IMR-90 (cell line): ENCODE measurements around the gene EXOC6B. TPM values are rescaled to one million over a fixed set of nuclear protein-coding genes. Genes with fewer than 3 reads are reported as not detected.

Source experiments
- ATAC-seq: fragments of 200-7000 bp; cut with Tn5 transposase; 2 replicates; pipeline ENCODE4 v1.9.1; 2020; ENCODE audit warnings: low read depth, mild to moderate bottlenecking, moderate library complexity
- BruUV-seq: library from RNA; stranded (reverse); fragments of 400-500 nt; replicated peaks from 2 replicates; lab custom pipeline; 2021; lab: Mats Ljungman, UMichigan
- CTCF ChIA-PET: fragments of 300-600 bp; formaldehyde crosslinking; extraction: SDS; loops from one replicate; lab custom pipeline; 2021; ENCODE audit warnings: antibody characterized with exemption; lab: Yijun Ruan, JAX
- POLR2A ChIA-PET: fragments of 300-600 bp; sonication (Branson Sonifier 250); formaldehyde crosslinking; loops from one replicate; lab custom pipeline; 2022; ENCODE audit warnings: antibody characterized with exemption; ENCODE audit not compliant: unreplicated experiment; lab: Charles Lee
- DNase-seq: peaks from one replicate; pipeline ENCODE4 v3.0.0; 2013
- H2AFZ ChIP-seq: replicated peaks from 2 replicates; pipeline ENCODE3; 2013; ENCODE audit warnings: low read length, mild to moderate bottlenecking; ENCODE audit not compliant: poor library complexity
- H2AK5ac ChIP-seq: 2 replicates; pipeline ENCODE4 v1.6.1; 2013; ENCODE audit warnings: low read depth, low read length, inconsistent platforms
- H2AK9ac ChIP-seq: replicated peaks from 2 replicates; pipeline ENCODE3; 2013; ENCODE audit warnings: mild to moderate bottlenecking, low read depth, low read length, moderate library complexity; ENCODE audit not compliant: poor library complexity
- H2BK120ac ChIP-seq: 2 replicates; pipeline ENCODE4 v1.6.1; 2013; ENCODE audit warnings: low read depth, low read length, inconsistent platforms
- H2BK15ac ChIP-seq: 3 replicates; pipeline ENCODE4 v1.6.1; 2013; ENCODE audit warnings: low read depth, low read length, inconsistent platforms
- H2BK20ac ChIP-seq: 2 replicates; pipeline ENCODE4 v1.6.1; 2013; ENCODE audit warnings: low read depth, mild to moderate bottlenecking, inconsistent platforms, low read length, moderate library complexity
- H2BK5ac ChIP-seq: 2 replicates; pipeline ENCODE4 v1.6.1; 2013; ENCODE audit warnings: mild to moderate bottlenecking, low read depth, low read length, inconsistent platforms; ENCODE audit not compliant: poor library complexity, severe bottlenecking
- H3K14ac ChIP-seq: replicated peaks from 2 replicates; pipeline ENCODE4 v1.6.1; 2013; ENCODE audit warnings: low read depth, low read length, inconsistent platforms
- H3K18ac ChIP-seq: 2 replicates; pipeline ENCODE4 v1.6.1; 2013; ENCODE audit warnings: low read depth, low read length, control low read depth
- H3K23ac ChIP-seq: 2 replicates; pipeline ENCODE4 v1.6.1; 2013; ENCODE audit warnings: low read depth, low read length, inconsistent platforms
- H3K27ac ChIP-seq: 2 replicates; pipeline ENCODE4 v1.5.1; 2013; ENCODE audit warnings: mild to moderate bottlenecking, control low read depth, low read length; ENCODE audit not compliant: insufficient read depth
- H3K27me3 ChIP-seq: 2 replicates; pipeline ENCODE4 v1.6.1; 2013; ENCODE audit warnings: low read length; ENCODE audit not compliant: control insufficient read depth, insufficient read depth
- H3K36me3 ChIP-seq: 2 replicates; pipeline ENCODE4 v1.6.1; 2013; ENCODE audit warnings: low read length, mixed read lengths; ENCODE audit not compliant: control insufficient read depth, insufficient read depth
- H3K4ac ChIP-seq: 2 replicates; pipeline ENCODE4 v1.6.1; 2013; ENCODE audit warnings: low read depth, low read length, inconsistent platforms
- H3K4me1 ChIP-seq: 2 replicates; pipeline ENCODE4 v1.6.1; 2013; ENCODE audit warnings: low read length, mixed read lengths; ENCODE audit not compliant: control insufficient read depth, insufficient read depth
- H3K4me2 ChIP-seq: 2 replicates; pipeline ENCODE4 v1.6.1; 2013; ENCODE audit warnings: low read depth, mild to moderate bottlenecking, control low read depth, low read length, moderate library complexity
- H3K4me3 ChIP-seq: 2 replicates; pipeline ENCODE4 v1.5.1; 2013; ENCODE audit warnings: low read depth, mild to moderate bottlenecking, control low read depth, low read length, moderate library complexity; ENCODE audit not compliant: insufficient read depth
- H3K56ac ChIP-seq: 2 replicates; pipeline ENCODE4 v1.6.1; 2013; ENCODE audit warnings: low read length, inconsistent platforms; ENCODE audit not compliant: insufficient read depth; ENCODE audit errors: extremely low read depth
- H3K79me1 ChIP-seq, 2 experiments: 2 replicates each; pipeline ENCODE4 v1.6.1; 2013; ENCODE audit warnings: low read length in 2 of 2, inconsistent platforms in 1 of 2, low read depth in 1 of 2
- H3K9ac ChIP-seq: 2 replicates; pipeline ENCODE4 v1.6.1; 2013; ENCODE audit warnings: low read depth, low read length, control low read depth
- H3K9me1 ChIP-seq: 2 replicates; pipeline ENCODE4 v1.6.1; 2013; ENCODE audit warnings: low read length, inconsistent platforms; ENCODE audit not compliant: insufficient read depth
- H3K9me3 ChIP-seq: 2 replicates; pipeline ENCODE4 v1.6.1; 2013; ENCODE audit warnings: low read length; ENCODE audit not compliant: control insufficient read depth, insufficient read depth
- H4K20me1 ChIP-seq: 2 replicates; pipeline ENCODE4 v1.6.1; 2013; ENCODE audit warnings: low read length, inconsistent platforms; ENCODE audit not compliant: insufficient read depth
- H4K5ac ChIP-seq: 2 replicates; pipeline ENCODE4 v1.6.1; 2013; ENCODE audit warnings: mild to moderate bottlenecking, low read depth, low read length, control low read depth
- H4K8ac ChIP-seq, 2 experiments: 2 replicates each; pipeline ENCODE4 v1.6.1; 2013; ENCODE audit warnings: low read depth in 2 of 2, low read length in 2 of 2, control low read depth in 1 of 2, inconsistent platforms in 1 of 2
- H4K91ac ChIP-seq: 2 replicates; pipeline ENCODE4 v1.6.1; 2013; ENCODE audit warnings: low read depth, low read length, inconsistent platforms; ENCODE audit not compliant: insufficient read depth
- BHLHE40 ChIP-seq: fragments of 150-350 bp; IDR thresholded peaks from 2 replicates; pipeline ENCODE4 v1.6.1; 2016; ENCODE audit warnings: mild to moderate bottlenecking, low read depth, low read length
- CEBPB ChIP-seq: IDR thresholded peaks from 2 replicates; pipeline ENCODE4 v1.6.1; 2012; ENCODE audit warnings: low read depth, low read length, improper control_type of control experiment
- CHD1 ChIP-seq: IDR thresholded peaks from 2 replicates; pipeline ENCODE4 v1.6.1; 2012; ENCODE audit warnings: low read depth, low read length, improper control_type of control experiment
- CTCF ChIP-seq: conservative IDR thresholded peaks from 2 replicates; pipeline ENCODE4 v1.5.1; 2012; ENCODE audit warnings: mild to moderate bottlenecking, low read depth, low read length, improper control_type of control experiment
- ELK1 ChIP-seq: fragments of 150-350 bp; IDR thresholded peaks from 2 replicates; pipeline ENCODE4 v1.6.1; 2016; ENCODE audit warnings: low read depth, mild to moderate bottlenecking, low read length, moderate library complexity, borderline replicate concordance
- FOS ChIP-seq: fragments of 150-350 bp; IDR thresholded peaks from 2 replicates; pipeline ENCODE4 v1.6.1; 2016; ENCODE audit warnings: low read depth, low read length
- MAFK ChIP-seq: IDR thresholded peaks from 2 replicates; pipeline ENCODE4 v1.6.1; 2012; ENCODE audit warnings: low read depth, low read length, improper control_type of control experiment
- MAZ ChIP-seq: IDR thresholded peaks from 2 replicates; pipeline ENCODE4 v1.6.1; 2012; ENCODE audit warnings: low read depth, mild to moderate bottlenecking, low read length, improper control_type of control experiment, moderate library complexity, borderline replicate concordance
- MXI1 ChIP-seq: IDR thresholded peaks from 2 replicates; pipeline ENCODE4 v1.6.1; 2012; ENCODE audit warnings: low read depth, mild to moderate bottlenecking, low read length, moderate library complexity, borderline replicate concordance
- NFE2L2 ChIP-seq: fragments of 150-350 bp; IDR thresholded peaks from 2 replicates; pipeline ENCODE4 v1.6.1; 2016; ENCODE audit warnings: low read depth, mild to moderate bottlenecking, low read length
- POLR2A ChIP-seq: IDR thresholded peaks from 2 replicates; pipeline ENCODE4 v1.6.1; 2012; ENCODE audit warnings: mild to moderate bottlenecking, low read depth, low read length
- RAD21 ChIP-seq: IDR thresholded peaks from 2 replicates; pipeline ENCODE4 v1.6.1; 2012; ENCODE audit warnings: low read length, improper control_type of control experiment
- RCOR1 ChIP-seq: IDR thresholded peaks from 2 replicates; pipeline ENCODE4 v1.6.1; 2012; ENCODE audit warnings: mild to moderate bottlenecking, low read length, improper control_type of control experiment; ENCODE audit not compliant: insufficient replicate concordance
- RFX5 ChIP-seq: IDR thresholded peaks from 2 replicates; pipeline ENCODE4 v1.8.0; 2012; ENCODE audit warnings: low read depth, mild to moderate bottlenecking, low read length, moderate library complexity
- SMC3 ChIP-seq: fragments of 150-350 bp; IDR thresholded peaks from 2 replicates; pipeline ENCODE4 v1.6.1; 2016; ENCODE audit warnings: low read depth, mild to moderate bottlenecking, antibody characterized with exemption, low read length, moderate library complexity
- USF2 ChIP-seq: fragments of 150-350 bp; IDR thresholded peaks from 2 replicates; pipeline ENCODE4 v1.6.1; 2017; ENCODE audit warnings: mild to moderate bottlenecking, antibody characterized with exemption, low read length, low read depth
- dilution Hi-C: fragments of 300-500 bp; cut with HindIII; formaldehyde crosslinking; loops from one replicate; pipeline ENCODE4 v1.14.3; 2018; ENCODE audit warnings: low sequenced_read_pairs; ENCODE audit not compliant: unreplicated experiment
- in situ Hi-C: fragments of 300-500 bp; cut with MboI; formaldehyde crosslinking; loops from 3 replicates; pipeline ENCODE4 v1.14.3; 2019; ENCODE audit warnings: low sequenced_read_pairs, inconsistent platforms, mixed read lengths
- intact Hi-C: fragments of 100-400 bp; cut with micrococcal nuclease; formaldehyde crosslinking; loops from 2 replicates; pipeline ENCODE4 v1.10.0; 2022
- polyA plus RNA-seq, 3 experiments: library from polyadenylated mRNA; depleted of rRNA; stranded (reverse); fragments of >200 nt; gene quantifications; 2 replicates each; pipeline ENCODE4 v1.2.3, GENCODE V29; 2012; ENCODE audit warnings: low replicate concordance in 1 of 3
- total RNA-seq: library from RNA; depleted of rRNA; stranded (reverse); fragments of >200 nt; gene quantifications from 2 replicates; pipeline ENCODE4 v1.2.3, GENCODE V29; 2012

The EXOC6B gene
- total and polyA plus RNA-seq, 2 of the 4 experiments (the other 2 are of a cell fraction) = 10.2 to 29.4 TPM

- Histone ChIP-seq H3K4me2 (no peak overlapping the region), H3K14ac (no peak overlapping the region), H3K4me1 (no peaks in the 10 kb centered on the region), H3K27ac (no peak overlapping the region), H3K9me3 (no peaks in the 10 kb centered on the region), H4K8ac (no peak overlapping the region), H3K4ac (no peak overlapping the region), H3K27me3 (no peaks in the 10 kb centered on the region), H2BK15ac (no peak overlapping the region), H2BK120ac (no peak overlapping the region), H3K18ac (no peak overlapping the region), H3K4me3 (no peak overlapping the region), H3K9me1 (no peaks in the 10 kb centered on the region), H4K5ac (no peak overlapping the region), H3K79me1 (no peaks in the 10 kb centered on the region), H2AK9ac (no peak overlapping the region), H3K23ac (no peak overlapping the region), H3K56ac (no peak overlapping the region), H2BK20ac (no peak overlapping the region), H3K9ac (no peak overlapping the region), H2BK5ac (no peak overlapping the region), H2AFZ (no peak overlapping the region), H4K91ac (no peak overlapping the region), H4K20me1 (no peaks in the 10 kb centered on the region), H3K36me3 (no peaks in the 10 kb centered on the region), H2AK5ac (no peak overlapping the region)
- no TSS peak for BruUV-seq
- CTCF ChIA-PET = no interaction called here
- ATAC-seq = no peak
- POLR2A ChIA-PET = no interaction called here
- intact Hi-C loops = no loop called here
- dilution Hi-C loops = no loop called here
- no peak for TF ChIP-seq BHLHE40
- TF ChIP-seq CTCF = no peak
- no peak for TF ChIP-seq MXI1
- no peak for TF ChIP-seq ELK1
- no peak for TF ChIP-seq USF2
- no peak for TF ChIP-seq CHD1
- TF ChIP-seq MAFK = no peak
- no peak for TF ChIP-seq CEBPB
- TF ChIP-seq RCOR1 = no peak
- no peak for TF ChIP-seq SMC3
- TF ChIP-seq RAD21 = no peak
- no peak for TF ChIP-seq NFE2L2
- TF ChIP-seq FOS = no peak
- no peak for TF ChIP-seq MAZ
- no peak for TF ChIP-seq RFX5
- TF ChIP-seq POLR2A = no peak
- in situ Hi-C loops = no loop called here
- no peak for DNase-seq
Measured at GRCh38 chr2:72425996-72426395, 399.8 kb downstream of the EXOC6B start.
